ENCODE data around the gene SERPINA1. TPM values are rescaled to one million over a fixed set of nuclear protein-coding genes. Genes with fewer than 3 reads are reported as not detected.

SERPINA1 gene
- polyA plus RNA-seq, 1 donor: 1,712 TPM

- 100% methylated on average over 2 of the region's 5 CpGs for WGBS (ENCODE audit: insufficient coverage, low lambda C conversion rate)
- Histone ChIP-seq H3K36me3 (ENCODE audit: control insufficient read depth, insufficient read depth, low read length) (no peaks in the 10 kb centered on the region), H3K4me1 (ENCODE audit: control insufficient read depth, insufficient read depth, low read length) (peaks cover 33% of the 10 kb centered on the region), H3K9me3 (ENCODE audit: control insufficient read depth, low read depth, low read length) (no peaks in the 10 kb centered on the region), H3K27me3 (ENCODE audit: control insufficient read depth, insufficient read depth, low read length) (no peaks in the 10 kb centered on the region), H3K4me3 (ENCODE audit: low read length) (no peak overlapping the region), H3K27ac (ENCODE audit: low read length) (no peak overlapping the region)
- DNase-seq: no peak
Observed at GRCh38 chr14:94392510-94392935, 4.1 kb upstream of the SERPINA1 start.

GRCh38 chr14:94391281-94391975 lies 3.0 kb upstream of the SERPINA1 start:
- DNase-seq: no peak
- Histone ChIP-seq H3K9me3 (ENCODE audit: control insufficient read depth, low read depth, low read length) (no peaks in the 10 kb centered on the region), H3K4me1 (ENCODE audit: control insufficient read depth, insufficient read depth, low read length) (peaks cover 34% of the 10 kb centered on the region), H3K36me3 (ENCODE audit: control insufficient read depth, insufficient read depth, low read length) (no peaks in the 10 kb centered on the region), H3K27ac (ENCODE audit: low read length) (no peak overlapping the region), H3K27me3 (ENCODE audit: control insufficient read depth, insufficient read depth, low read length) (no peaks in the 10 kb centered on the region), H3K4me3 (ENCODE audit: low read length) (no peak overlapping the region)
- 100% methylated on average over 1 of the region's 10 CpGs for WGBS (ENCODE audit: insufficient coverage, low lambda C conversion rate)

- Histone ChIP-seq H3K27me3 (ENCODE audit: control insufficient read depth, insufficient read depth, low read length) (no peaks in the 10 kb centered on the region), H3K4me1 (ENCODE audit: control insufficient read depth, insufficient read depth, low read length) (peaks cover 34% of the 10 kb centered on the region), H3K36me3 (ENCODE audit: control insufficient read depth, insufficient read depth, low read length) (no peaks in the 10 kb centered on the region), H3K4me3 (ENCODE audit: low read length) (no peak overlapping the region), H3K27ac (ENCODE audit: low read length) (peak overlapping the region; percentile 27), H3K9me3 (ENCODE audit: control insufficient read depth, low read depth, low read length) (no peaks in the 10 kb centered on the region)
- WGBS (ENCODE audit: insufficient coverage, low lambda C conversion rate): no CpG with 5 or more reads among the region's 12 CpGs
- peak; percentile 64 to 85 for DNase-seq
Observed at GRCh38 chr14:94390372-94391086, 2.1 kb upstream of the SERPINA1 start.

- no peaks in the 10 kb centered on the region for H3K36me3 ChIP-seq (ENCODE audit: control insufficient read depth, insufficient read depth, low read length)
- no peaks in the 10 kb centered on the region for H3K27me3 ChIP-seq (ENCODE audit: control insufficient read depth, insufficient read depth, low read length)
- no peak for DNase-seq
- no peak overlapping the region for H3K4me3 ChIP-seq (ENCODE audit: low read length)
- H3K27ac ChIP-seq (ENCODE audit: low read length): peak overlapping the region; percentile 27
- peaks cover 37% of the 10 kb centered on the region for H3K4me1 ChIP-seq (ENCODE audit: control insufficient read depth, insufficient read depth, low read length)
- no peaks in the 10 kb centered on the region for H3K9me3 ChIP-seq (ENCODE audit: control insufficient read depth, low read depth, low read length)
- no CpG with 5 or more reads among the region's 10 CpGs for WGBS (ENCODE audit: insufficient coverage, low lambda C conversion rate)
Observed at GRCh38 chr14:94389731-94390371, 1.4 kb upstream of the SERPINA1 start.

- Histone ChIP-seq H3K9me3 (ENCODE audit: control insufficient read depth, low read depth, low read length) (no peaks in the 10 kb centered on the region), H3K27ac (ENCODE audit: low read length) (peak overlapping the region; percentile 90), H3K4me1 (ENCODE audit: control insufficient read depth, insufficient read depth, low read length) (peaks cover 39% of the 10 kb centered on the region), H3K4me3 (ENCODE audit: low read length) (peak overlapping the region; percentile 64), H3K27me3 (ENCODE audit: control insufficient read depth, insufficient read depth, low read length) (no peaks in the 10 kb centered on the region), H3K36me3 (ENCODE audit: control insufficient read depth, insufficient read depth, low read length) (peaks cover under 1% of the 10 kb centered on the region)
- no peak for DNase-seq
- WGBS (ENCODE audit: insufficient coverage, low lambda C conversion rate): no CpG with 5 or more reads among the region's 5 CpGs
Observed at GRCh38 chr14:94389104-94389469, 685 bp upstream of the SERPINA1 start.

- H3K9me3 ChIP-seq (ENCODE audit: control insufficient read depth, low read depth, low read length): no peaks in the 10 kb centered on the region
- peaks cover 8% of the 10 kb centered on the region for H3K36me3 ChIP-seq (ENCODE audit: control insufficient read depth, insufficient read depth, low read length)
- H3K27ac ChIP-seq (ENCODE audit: low read length): peak overlapping the region; percentile 90
- peak in 1 of 2 donors; percentile 57 for DNase-seq
- H3K4me3 ChIP-seq (ENCODE audit: low read length): peak overlapping the region; percentile 64
- H3K4me1 ChIP-seq (ENCODE audit: control insufficient read depth, insufficient read depth, low read length): peaks cover 47% of the 10 kb centered on the region
- WGBS (ENCODE audit: insufficient coverage, low lambda C conversion rate): no CpG with 5 or more reads among the region's 6 CpGs
- H3K27me3 ChIP-seq (ENCODE audit: control insufficient read depth, insufficient read depth, low read length): no peaks in the 10 kb centered on the region
Observed at GRCh38 chr14:94388027-94388383, 397 bp downstream of the SERPINA1 start.

GRCh38 chr14:94387051-94388026 lies 1.1 kb downstream of the SERPINA1 start:
- peaks cover 14% of the 10 kb centered on the region for H3K36me3 ChIP-seq (ENCODE audit: control insufficient read depth, insufficient read depth, low read length)
- H3K27me3 ChIP-seq (ENCODE audit: control insufficient read depth, insufficient read depth, low read length): no peaks in the 10 kb centered on the region
- DNase-seq: peak in 1 of 2 donors; percentile 59
- H3K27ac ChIP-seq (ENCODE audit: low read length): peak overlapping the region; percentile 90
- WGBS (ENCODE audit: insufficient coverage, low lambda C conversion rate): 50% methylated on average over 2 of the region's 12 CpGs
- peak overlapping the region; percentile 64 for H3K4me3 ChIP-seq (ENCODE audit: low read length)
- H3K9me3 ChIP-seq (ENCODE audit: control insufficient read depth, low read depth, low read length): no peaks in the 10 kb centered on the region
- peaks cover 47% of the 10 kb centered on the region for H3K4me1 ChIP-seq (ENCODE audit: control insufficient read depth, insufficient read depth, low read length)

GRCh38 chr14:94386085-94387031 lies 2.0 kb downstream of the SERPINA1 start:
- peak overlapping the region; percentile 90 for H3K27ac ChIP-seq (ENCODE audit: low read length)
- no peaks in the 10 kb centered on the region for H3K9me3 ChIP-seq (ENCODE audit: control insufficient read depth, low read depth, low read length)
- peaks cover 47% of the 10 kb centered on the region for H3K4me1 ChIP-seq (ENCODE audit: control insufficient read depth, insufficient read depth, low read length)
- WGBS (ENCODE audit: insufficient coverage, low lambda C conversion rate): no CpG with 5 or more reads among the region's 14 CpGs
- peaks cover 22% of the 10 kb centered on the region for H3K36me3 ChIP-seq (ENCODE audit: control insufficient read depth, insufficient read depth, low read length)
- DNase-seq: peak in 1 of 2 donors; percentile 63
- no peaks in the 10 kb centered on the region for H3K27me3 ChIP-seq (ENCODE audit: control insufficient read depth, insufficient read depth, low read length)
- H3K4me3 ChIP-seq (ENCODE audit: low read length): peak overlapping the region; percentile 64

GRCh38 chr14:94385553-94386057 lies 2.8 kb downstream of the SERPINA1 start:
- WGBS (ENCODE audit: insufficient coverage, low lambda C conversion rate): no CpG with 5 or more reads among the region's 3 CpGs
- peak overlapping the region; percentile 90 for H3K27ac ChIP-seq (ENCODE audit: low read length)
- peak in 1 of 2 donors; percentile 36 for DNase-seq
- no peaks in the 10 kb centered on the region for H3K9me3 ChIP-seq (ENCODE audit: control insufficient read depth, low read depth, low read length)
- no peaks in the 10 kb centered on the region for H3K27me3 ChIP-seq (ENCODE audit: control insufficient read depth, insufficient read depth, low read length)
- H3K36me3 ChIP-seq (ENCODE audit: control insufficient read depth, insufficient read depth, low read length): peaks cover 30% of the 10 kb centered on the region
- peaks cover 40% of the 10 kb centered on the region for H3K4me1 ChIP-seq (ENCODE audit: control insufficient read depth, insufficient read depth, low read length)
- H3K4me3 ChIP-seq (ENCODE audit: low read length): peak overlapping the region; percentile 64

Measured in large intestine (tissue), 3 donors.